GM21381 (cell line): ENCODE data around the gene PES1.
"Not testable (repeated sequence)": the region's sequence is repeated elsewhere in the genome, so short reads cannot be mapped to it uniquely, and the experiment has no call there.

Source experiments
- ATAC-seq: cut with Tn5 transposase; IDR thresholded peaks from one replicate; pipeline ENCODE4 v1.9.1; 2021; ENCODE audit warnings: mild to moderate bottlenecking, moderate library complexity; ENCODE audit not compliant: unreplicated experiment

PES1 gene

DNA sequence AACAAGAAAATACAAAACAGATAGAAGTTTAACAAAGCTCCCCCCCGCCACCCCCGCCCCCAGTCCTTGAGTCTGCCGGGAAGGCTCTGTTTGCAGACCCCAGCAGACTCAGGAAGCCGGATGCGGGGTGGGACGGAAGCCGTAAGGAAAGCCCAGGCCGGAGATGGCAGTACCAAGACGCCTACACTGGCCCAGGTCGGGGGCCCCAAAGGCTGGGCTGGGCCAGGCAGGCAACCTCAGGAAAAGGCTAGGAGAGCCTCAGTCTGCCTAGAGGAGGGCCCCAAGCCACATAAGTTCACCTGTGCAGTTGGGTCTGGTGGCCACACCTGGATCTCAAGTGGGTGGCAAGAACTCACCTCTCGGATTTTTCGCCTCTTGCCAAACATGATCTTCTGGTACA lies 13.2 kb downstream of the PES1 start:
- ATAC-seq, result no peak

DNA sequence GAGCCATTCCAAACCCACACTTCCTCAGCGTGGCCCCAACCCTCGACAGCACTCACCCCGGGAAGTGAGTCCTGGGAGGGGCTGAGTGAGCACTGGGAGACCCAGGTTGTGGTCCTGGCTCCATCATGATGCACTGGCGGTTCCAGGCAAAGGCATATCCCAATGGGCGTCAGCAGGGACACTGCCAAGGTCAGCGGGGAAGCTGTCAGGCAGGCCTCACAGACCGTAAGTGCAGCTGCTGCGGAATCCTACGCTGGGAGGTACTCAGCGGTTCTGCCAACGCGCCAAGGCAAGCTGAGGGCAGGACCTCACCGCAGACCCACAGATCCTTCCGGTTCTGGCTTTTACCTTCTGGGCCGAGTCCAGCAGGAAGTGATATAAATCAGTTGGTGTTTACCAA lies 15.9 kb downstream of the PES1 start:
- ATAC-seq, result no peak

DNA sequence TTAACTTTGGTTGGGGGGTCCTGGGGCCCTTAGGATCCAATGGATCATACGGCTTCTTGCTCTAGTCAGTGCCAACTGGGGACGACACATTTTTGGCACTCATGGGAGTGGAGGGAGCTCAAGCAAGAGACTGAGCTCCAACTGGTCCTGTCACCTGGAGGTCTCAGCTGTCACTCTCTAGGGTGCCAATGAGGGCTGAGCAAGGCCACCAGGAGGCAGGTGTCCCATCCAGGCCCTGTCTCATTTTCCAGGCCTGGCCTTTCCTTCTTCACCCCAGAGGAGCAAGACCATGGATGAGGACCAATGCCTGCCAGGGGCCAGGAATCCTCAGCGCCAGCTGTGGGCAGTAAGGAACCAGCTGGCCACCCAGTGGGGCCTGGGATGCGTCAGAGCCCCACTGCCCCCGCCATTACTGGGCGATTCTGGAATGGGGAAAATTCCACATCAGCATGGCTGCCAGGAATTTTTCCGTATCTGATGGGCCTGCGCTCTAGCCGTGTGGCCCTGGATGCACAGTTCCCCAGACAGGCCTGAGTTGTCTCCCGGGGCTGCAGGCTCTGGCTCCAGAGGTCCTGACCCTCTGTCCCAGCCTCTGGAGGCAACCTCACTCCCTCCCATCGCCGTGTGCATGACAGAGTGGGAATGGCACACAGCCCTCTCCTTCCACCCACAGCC lies 16.6 kb downstream of the PES1 start:
- ATAC-seq, result no peak

DNA sequence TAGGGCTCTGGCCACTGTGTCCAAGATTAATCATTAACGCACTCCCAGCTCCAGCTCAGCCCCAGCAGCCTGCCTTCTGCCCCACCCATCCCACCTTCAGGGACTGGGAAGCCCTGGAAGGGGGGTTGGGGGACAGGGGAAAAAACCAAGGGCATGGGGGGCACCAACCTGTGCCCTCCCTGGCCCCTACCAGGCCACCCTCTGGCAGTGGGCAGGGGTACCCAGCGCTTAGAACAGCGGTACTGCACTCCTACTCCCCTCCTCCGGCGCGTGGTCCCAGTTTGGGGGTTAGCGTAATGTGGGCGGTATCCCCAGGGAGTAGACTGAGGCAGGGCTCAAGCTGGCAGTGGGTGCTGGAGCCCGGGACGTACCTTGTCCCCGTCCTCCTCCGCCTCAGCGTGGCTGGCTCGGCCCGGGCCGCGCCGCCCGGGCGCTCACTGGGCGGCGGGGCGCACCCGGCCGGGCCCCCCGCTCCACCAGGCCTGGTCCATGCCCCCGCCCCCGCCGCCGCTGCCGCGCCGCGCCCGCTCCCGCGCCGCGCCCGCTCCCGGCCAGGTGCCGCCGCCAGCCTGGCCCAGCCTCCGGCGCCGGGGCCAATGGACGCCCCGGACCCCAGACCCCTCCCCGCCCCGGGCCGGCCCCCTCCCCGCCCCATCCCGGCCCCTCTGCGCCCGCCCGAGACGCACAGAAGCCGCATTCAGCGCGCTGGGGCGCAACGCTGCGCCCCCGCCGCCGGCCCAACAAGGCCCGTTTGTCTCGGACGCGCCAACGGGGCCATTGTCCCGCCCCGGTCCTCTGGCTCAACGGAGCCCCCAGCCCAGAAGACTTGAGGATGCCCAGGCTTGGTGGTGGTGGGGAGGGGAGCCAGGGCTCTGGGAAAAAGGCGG lies 17.4 kb downstream of the PES1 start, which contains the start of gene GAL3ST1:
Gene GAL3ST1, minus strand, starts transcription at position 571 of the 887 bp plus-strand sequence. CDS start 17,273 bp downstream, outside the sequence.
- ATAC-seq, result no peak

DNA sequence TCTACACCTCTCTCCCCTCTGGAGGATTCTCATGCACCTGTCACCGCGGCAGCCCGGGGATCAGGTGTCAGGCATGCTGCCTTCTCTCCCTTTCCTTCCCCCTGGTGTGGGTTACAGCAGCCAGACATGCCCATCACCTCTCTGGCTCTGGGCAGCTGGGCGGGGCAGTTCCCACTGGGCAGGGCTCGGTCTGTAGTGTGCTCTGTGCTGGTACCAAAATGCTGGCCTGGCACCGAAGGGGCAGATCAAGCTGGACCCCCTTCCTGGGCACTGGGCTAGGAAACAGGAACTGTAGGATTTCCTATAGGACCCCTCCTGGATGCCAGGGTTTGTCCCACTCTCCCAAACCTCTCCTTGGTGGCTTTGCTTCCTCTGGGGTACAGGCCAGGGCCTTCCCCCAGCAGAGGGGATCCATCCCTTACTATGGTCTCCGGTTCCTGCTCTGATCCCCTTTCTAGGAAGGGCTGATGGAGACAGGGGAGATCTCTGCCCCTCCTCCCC lies 18.1 kb downstream of the PES1 start:
- ATAC-seq, result no peak

DNA sequence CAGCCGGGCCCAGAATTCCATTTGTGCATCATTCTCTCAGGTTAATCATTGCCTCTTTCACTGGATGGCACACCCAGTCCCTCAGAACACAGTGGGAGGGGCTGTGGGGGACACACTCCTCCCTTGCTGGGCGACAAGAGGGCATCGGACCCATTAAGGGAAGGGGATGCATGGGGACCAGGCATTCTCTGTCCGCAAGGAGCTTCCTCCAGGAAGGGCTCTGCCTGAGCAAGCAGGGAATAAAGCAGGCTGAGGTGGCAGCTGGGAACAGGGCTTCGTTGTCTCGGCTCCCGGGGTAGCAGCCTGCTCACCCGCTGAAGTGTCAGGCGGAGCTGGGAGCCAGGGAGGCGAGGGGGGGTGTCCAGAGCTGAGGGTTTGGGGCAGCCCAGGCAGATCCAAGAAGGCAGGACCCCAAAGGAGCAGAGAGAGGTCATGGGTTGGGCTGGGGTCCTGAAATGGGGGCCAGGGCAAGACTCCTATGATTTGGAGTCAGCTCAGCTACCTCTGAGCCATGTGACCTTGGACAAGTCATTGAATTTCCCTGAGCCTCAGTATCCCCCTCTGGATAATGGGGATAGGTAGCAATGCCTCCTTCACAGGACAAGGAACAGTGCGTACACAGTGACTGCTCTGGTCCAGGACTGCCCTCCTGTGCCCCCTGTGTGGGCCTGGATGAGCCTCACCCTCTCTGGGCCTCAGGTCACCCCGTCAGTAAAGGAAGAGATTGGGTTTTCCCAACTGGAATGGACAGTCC lies 18.7 kb downstream of the PES1 start:
- no peak for ATAC-seq

DNA sequence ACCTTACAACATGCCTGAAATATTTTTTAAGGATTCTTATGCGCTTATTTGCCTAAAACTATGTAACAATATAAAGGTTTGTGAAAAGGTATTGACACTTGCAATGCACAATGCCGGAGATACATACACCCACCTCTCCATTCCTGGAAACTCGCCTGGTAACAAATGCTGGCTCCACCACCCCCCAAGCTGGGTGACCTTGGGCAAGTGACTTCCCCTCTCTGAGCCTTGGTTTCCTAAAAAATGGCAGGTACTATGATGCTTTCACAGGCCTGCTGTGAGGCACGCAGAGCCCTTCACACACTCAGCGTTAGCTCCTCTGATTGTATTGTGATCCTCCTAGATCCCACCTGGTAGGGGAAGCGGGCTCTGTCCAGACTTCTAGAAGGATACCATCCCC lies 19.5 kb downstream of the PES1 start:
- ATAC-seq, result no peak

DNA sequence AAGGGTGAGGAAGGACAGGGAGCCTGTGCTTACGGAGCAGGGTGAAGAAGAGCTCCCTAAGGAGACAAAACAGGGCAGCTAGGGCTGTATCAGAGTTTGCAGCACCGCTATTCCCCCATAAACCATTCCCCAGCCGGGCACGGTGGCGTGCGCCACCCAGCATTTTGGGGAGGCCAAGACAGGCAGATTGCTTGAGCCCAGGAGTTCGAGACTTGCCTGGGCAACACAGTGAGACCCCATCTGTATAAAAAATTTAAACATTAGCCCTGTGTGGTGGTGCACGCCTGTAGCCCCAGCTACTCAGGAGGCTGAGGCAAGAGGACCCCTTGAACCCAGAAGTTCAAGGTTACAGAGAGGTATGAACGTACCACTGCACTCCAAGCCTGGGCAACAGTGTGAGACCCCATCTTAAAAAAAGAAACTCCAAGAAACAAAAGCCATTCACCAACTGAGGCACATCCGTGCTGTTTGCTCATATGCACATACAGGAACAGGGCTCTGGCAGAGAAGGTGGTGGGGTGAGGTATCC lies 22.0 kb downstream of the PES1 start:
- no peak for ATAC-seq

DNA sequence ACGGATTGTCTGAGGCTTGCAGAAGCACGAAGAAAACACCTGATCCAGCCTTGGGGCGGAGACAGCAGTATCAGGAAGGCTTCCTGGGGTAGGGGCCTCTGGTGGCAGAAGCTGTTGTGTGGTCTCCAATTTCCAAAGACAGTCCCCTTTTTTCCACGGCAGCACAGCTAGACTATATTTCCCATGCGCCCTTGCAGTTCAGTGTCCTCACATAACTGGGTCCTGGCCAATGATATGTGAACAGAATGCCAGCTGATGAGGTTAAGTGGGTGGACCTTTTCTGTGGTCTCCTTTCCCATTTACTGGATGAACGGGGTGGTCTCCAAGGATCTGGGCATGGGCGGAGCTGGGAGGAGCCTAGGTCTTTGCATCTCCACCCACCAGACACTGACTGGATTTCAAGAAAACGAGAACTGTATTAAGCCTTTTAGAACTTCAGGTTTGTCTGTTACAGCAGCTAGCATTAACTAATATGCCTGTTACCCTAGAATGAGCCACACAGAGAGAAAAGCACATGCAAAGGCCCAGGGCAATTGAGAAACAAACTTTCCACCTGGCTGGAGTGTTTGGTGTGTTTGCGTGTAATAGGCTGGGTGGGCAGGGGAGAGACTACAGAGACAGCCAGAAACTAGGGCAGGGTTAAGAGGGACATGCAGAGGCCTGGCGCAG lies 23.4 kb downstream of the PES1 start:
- ATAC-seq, result no peak

DNA sequence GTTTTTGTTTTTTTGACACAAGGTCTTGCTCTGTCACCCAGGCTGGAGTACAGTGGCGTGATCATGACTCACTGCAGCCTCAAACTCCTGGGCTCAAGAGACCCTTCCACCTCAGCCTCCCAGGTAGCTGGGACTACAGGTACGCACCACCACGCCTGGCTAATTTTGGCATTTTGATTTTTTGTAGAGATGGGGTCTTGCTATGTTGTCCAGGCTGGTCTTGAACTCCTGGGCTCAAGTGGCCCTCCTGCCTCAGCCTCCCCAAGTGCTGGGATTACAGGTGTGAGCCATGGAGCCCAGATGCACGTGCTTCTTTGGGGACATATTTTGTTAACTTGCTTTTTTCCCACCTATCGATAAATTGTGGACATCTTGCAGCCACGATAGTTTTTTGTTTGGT lies 24.4 kb downstream of the PES1 start:
- not testable (repeated sequence) for ATAC-seq

DNA sequence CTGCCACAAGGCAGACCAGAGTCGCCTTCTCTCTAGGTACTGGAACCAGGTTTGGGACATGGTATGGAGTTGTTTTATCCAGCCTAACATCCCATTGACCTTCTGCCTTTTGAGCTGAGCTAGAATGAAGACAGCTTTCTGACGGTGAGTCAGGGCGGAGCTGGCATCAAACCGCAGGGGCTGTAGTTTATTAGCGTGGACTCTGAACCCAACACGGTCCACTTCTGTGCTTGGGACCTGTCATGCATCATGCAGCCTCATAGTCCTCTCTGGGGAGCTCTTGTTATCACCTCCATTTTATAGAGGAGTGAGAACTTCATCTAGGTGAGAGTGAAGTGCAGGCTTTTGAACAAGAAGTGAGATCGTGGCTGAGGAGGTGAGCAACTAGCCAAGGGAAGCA lies 25.6 kb downstream of the PES1 start:
- no peak for ATAC-seq

DNA sequence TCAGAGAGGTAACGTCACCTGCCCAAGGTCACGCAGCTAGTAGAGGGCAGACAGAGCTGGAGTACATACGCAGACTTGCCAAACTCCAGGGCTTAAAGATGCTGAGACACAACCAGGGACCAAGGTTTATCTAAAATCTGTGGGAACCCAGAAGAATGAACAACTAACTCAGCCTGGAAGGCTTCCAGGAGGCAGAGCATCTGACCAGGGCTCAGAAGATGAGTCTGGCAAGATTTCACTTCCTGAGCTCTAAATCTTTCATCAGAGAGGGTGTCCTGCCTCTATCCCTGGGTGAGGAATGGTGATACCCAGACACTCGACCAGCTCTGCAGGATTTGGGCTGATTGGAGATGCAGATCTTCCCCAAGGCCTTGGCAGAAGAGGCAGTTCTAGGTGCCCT lies 26.4 kb downstream of the PES1 start:
- no peak for ATAC-seq

DNA sequence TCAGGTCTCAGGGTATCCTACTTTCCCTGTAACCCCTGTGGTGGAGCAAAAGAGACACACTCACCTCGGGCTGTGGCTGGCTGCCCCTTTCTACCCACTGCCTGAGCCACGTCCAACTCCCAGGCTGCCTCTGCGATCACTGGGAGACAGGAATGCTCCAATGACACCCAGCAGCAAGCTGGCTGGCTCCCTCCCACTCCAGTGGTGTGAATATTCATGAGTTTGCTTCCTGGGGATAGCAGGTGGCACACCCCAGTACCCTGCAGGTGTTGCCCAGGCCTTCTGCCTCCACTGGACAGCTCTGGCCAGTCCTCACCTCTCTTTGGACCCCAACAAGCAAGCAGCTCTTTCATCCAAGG lies 27.0 kb downstream of the PES1 start:
- no peak for ATAC-seq

DNA sequence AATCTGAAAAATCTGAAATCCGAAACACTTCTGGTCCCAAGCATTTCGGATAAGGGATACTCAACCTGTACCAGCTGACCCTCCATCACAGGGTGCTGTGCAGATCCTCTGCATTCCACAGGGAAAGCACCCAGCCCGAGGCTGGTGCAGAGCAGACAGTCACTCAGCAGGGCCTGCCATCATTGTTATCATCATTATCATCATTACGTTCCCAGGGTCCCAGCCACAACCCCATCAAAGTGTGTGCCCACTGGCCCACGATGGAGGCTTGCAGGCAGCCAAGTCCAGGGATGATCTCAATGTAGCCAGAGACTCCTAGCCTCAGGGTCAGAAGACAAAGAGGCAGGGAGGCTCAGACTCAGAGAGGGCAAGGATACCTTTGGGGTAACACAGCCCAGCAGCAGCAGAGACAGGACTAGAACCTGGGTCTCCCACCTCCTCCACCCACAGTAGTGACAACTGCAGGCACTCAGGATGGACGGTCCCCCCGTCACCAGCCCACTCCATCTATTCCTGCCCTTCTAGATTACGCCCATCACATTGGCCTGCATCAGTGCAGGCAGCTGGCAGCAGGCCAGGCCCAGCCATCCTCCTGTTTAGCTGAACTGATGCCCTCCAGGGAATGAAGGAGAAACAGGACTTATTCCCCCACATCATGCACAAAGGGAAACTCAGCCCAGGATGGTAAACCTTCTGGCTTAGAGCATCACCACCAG lies 27.5 kb downstream of the PES1 start:
- ATAC-seq, result no peak

DNA sequence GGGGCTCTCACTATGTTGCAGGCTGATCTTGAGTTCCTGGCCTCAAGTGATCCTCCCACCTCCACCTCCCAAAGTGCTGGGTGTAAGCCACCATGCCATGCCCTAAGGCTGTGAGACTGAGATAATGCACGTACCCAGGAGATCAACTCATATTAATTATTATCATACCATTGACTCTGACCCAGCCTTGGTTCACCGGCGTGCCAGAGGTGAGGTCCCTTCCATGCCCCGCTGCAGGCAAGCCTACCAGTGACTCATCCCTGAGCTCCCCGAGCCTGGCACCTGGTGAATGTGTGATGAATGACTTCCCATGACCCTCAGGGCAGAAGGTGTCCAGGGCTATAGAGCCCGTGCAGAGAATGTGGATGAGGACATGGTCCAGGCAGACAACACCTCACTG lies 29.3 kb downstream of the PES1 start:
- no peak for ATAC-seq

DNA sequence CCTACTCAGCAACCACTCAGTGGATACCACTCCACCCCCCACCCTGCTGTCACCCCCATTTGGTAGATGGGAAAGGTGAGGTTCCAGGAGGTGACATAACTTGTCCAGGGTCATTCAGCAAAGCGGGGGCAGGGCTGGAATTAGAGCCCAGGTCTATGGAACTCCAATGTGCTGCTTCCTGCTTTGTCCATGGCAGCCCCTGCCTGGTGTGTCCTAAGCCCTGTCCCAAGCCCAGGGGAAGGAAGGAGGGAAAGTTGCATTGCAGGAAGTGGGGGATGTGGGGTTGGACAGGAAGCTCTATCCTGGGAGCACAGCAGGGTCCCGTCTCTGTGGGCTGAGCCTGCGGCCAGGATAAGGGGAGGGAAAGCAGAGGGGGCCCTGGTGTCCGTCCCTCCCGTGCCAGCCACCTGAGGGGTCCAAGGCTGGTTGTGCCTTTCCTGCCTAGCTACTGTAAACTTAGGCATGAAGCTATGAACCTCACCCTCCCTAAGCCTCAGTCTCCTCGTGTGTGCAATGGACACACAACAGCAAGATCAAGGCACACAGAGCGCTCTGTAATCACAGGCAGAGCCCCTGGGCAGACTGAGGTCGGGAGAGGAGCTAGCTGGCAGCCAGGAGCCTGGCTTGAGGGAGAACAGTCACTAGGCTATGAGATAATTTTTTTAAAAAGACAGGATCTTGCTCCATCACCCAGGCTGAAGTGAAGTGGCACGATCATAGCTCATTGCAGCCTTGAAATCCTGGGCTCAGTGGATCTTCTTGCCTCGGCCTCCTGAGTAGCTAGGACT lies 30.1 kb downstream of the PES1 start:
- no peak for ATAC-seq

DNA sequence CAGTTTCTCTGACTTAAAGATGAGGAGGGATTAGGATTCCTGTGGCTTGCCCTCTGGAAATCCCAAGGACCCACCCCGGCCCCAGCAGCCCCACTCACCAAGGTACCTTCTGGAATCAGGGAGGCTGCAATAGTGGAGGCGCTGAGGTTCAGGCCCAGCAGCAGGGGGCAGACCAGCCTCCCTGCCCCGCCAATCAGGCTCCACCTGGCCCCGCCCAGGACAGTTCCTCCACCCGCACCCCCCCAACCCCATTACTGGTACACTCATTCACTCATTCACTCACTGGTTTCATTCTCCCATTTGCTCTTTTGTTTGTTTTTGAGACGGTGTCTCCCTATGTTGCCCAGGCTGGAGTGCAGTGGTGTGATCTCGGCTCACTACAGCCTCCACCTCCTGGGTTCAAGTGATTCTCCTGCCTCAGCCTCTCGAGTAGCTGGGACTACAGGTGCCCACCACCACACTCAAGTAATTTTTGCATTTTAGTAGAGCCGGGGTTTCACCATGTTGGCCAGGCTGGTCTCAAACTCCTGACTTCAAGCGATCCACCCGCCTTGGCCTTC lies 31.0 kb downstream of the PES1 start:
- ATAC-seq, result not testable (repeated sequence)

DNA sequence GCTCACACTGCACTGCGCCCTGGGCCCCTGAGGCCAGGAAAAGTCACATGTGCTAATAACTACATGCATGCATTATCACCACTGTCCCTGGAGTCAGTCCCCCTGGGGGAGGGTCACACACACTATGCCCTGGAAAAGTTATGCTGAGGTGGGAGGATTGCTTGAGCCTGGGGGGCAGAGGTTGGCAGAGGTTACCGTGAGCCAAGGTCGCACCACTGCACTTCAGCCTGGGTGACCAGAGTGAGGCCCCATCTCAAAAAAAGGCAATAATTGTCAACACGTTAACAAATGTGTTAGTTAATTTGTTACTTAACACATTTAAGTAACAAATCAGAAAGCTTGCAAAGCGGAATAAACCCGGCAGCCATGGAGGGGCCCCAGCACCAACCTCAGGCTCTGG lies 31.8 kb downstream of the PES1 start:
- ATAC-seq, result no peak

DNA sequence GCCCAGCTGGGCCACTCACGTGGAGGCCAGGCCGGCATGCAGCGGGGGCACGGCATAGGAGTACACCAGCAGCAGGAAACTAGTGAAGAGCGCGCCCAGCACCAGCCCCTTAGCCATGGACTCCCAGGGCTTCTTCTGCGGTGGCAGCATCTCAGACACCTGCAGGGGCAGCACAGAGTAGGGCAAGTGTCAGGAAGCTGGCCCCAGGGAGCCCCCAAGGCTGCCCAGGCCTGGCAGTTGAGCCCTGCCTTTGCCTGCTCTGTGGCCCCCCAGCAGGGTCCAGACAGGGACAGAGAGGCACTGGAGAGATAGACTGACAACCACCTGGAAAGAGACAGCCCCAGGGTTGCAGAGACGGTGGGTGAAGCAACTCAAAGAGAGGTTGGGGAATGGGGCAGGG lies 34.5 kb downstream of the PES1 start:
- no peak for ATAC-seq
